Hematopoietic multipotent progenitor cell treated with erythropoietin and hydrocortisone succinate and interleukin-3 and kit ligand, for 8 days (in vitro differentiated cells): ENCODE measurements around the gene CMSS1.

Experiments
- DNase-seq: peaks from one replicate; pipeline ENCODE4 v3.0.0-alpha.2; 2015

Gene CMSS1

GRCh38 chr3:99817437-99818240, at the start of gene CMSS1:
CMSS1 (plus strand) TSS chr3:99817862.
- peak; percentile 91 for DNase-seq

DNA sequence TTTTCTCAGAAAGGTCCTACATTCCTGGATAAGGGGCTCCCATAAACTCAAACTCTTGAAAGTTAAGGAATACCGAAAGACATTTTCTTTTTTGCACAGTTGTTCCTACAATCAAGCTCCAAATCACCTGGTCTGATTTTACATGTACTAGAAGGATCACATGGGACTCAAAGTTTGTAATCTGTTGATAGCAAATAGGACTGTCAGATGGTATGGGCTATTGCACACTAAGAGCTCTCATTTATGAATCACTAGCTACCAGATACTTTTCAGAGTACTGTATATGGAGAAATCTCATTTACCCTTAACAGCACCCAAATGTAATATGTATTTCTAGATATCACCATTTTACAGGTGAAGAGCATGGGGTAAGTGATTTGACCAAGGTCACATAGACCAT, 49.5 kb upstream of the CMSS1 start:
- no peak for DNase-seq

- DNase-seq, result no peak
Measured at GRCh38 chr3:99768808-99769501, 48.7 kb upstream of the CMSS1 start.

GRCh38 chr3:99772171-99772570, 45.5 kb upstream of the CMSS1 start:
- no peak for DNase-seq

- DNase-seq, result no peak
Measured at GRCh38 chr3:99772671-99773070, 45.0 kb upstream of the CMSS1 start.

- DNase-seq, result no peak
Measured at GRCh38 chr3:99774467-99774866, 43.2 kb upstream of the CMSS1 start.

DNA sequence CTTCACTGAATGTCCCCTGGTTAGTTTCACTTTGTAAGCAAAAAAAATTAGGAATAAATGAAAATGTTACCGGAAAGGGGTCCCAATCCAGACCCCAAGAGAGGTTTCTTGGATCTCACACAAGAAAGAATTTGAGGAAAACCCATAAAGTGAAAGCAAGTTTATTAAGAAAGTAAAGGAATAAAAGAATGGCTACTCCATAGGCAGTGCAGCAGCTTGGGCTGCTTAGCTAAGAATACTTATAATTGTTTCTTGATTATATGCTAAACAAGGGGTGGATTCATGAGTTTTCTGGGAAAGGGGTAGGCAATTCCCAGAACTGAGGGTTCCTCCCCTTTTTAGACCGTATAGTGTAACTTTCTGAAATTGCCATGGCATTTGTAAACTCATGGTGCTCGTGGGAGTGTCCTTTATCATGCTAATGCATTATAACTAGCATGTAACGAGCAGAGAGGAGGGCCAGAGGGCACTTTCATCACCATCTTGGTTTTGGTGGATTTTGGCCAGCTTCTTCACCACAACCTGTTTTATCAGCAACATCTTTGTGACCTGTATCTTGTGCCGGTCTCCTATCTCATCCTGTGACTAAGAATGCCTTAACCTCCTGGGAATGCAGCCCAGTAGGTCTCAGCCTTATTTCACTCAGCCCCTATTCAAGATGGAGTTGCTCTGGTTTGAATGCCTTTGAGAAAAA, 41.0 kb upstream of the CMSS1 start:
- peak; percentile 9 for DNase-seq

GRCh38 chr3:99777210-99777549, 40.5 kb upstream of the CMSS1 start:
- no peak for DNase-seq

DNA sequence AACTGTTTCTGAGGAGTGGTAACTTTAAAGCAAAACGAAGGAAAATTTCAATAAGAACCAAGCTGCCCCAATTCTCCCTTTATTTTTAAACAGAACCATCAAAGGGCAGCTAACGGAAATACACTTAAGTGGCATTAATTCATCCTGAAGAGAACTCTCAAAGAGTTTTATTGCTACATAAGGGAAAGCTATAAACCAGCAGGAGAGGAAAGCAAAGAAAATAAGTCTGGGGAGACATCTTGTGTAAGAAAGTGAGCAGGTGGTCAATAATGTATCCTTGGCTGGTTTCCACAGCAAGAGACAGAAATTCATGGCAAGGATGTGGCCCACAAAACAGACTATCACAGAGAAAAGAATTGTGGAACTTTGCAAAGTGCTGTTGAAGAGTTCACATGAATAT, 40.0 kb upstream of the CMSS1 start:
- DNase-seq, result no peak

- DNase-seq, result no peak
Measured at GRCh38 chr3:99780749-99781148, 36.9 kb upstream of the CMSS1 start.

GRCh38 chr3:99781761-99782160, 35.9 kb upstream of the CMSS1 start:
- no peak for DNase-seq

- DNase-seq, result no peak
Measured at GRCh38 chr3:99783011-99783573, 34.6 kb upstream of the CMSS1 start.

DNA sequence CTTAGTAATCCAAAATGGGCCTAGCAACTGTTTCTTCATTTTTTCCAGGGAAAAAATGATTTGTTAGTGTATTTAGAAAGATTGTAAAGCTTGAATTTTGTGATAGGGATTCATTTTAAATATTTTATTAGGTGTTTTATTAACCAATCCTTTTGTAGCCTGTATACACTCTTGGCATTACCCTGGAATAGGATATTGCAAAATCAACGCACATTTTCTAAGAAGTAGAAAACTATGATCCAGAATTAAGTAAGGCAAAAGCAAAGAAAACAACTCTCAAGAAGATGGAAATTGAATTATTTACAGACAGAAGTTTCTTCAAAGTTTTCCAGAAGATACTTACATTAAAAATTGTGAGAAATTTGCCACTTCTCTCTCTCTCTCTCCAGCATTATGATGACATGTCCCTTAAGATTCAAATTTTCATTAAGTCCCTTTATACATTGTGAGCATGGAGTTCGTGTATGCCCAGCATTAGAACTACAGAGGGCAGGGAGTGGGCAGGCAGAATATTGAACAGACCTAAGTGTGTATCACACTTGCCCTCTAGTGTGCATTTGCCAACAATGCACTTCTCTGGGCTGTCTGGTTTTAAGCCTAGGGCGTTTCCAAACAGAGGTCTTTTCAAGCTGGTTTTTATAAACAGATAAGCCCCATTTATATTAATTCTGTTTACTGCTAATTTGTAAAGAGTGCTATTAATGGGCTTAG, 28.5 kb upstream of the CMSS1 start:
- peak; percentile 68 for DNase-seq

DNA sequence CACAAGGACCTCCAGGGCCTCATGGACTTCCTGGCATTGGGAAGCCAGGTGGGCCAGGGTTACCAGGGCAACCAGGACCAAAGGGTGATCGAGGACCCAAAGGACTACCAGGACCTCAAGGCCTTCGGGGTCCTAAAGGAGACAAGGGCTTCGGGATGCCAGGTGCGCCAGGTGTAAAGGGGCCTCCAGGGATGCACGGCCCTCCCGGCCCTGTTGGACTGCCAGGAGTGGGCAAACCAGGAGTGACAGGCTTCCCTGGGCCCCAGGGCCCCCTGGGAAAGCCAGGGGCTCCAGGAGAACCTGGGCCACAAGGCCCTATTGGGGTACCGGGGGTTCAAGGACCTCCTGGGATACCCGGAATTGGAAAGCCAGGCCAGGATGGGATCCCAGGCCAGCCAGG, 23.2 kb upstream of the CMSS1 start:
- no peak for DNase-seq

DNA sequence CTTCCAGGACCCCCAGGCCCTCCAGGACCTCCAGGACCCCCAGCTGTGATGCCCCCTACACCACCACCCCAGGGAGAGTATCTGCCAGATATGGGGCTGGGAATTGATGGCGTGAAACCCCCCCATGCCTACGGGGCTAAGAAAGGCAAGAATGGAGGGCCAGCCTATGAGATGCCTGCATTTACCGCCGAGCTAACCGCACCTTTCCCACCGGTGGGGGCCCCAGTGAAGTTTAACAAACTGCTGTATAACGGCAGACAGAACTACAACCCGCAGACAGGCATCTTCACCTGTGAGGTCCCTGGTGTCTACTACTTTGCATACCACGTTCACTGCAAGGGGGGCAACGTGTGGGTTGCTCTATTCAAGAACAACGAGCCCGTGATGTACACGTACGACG, 22.1 kb upstream of the CMSS1 start:
- no peak for DNase-seq

GRCh38 chr3:99799422-99799821, 18.2 kb upstream of the CMSS1 start:
- no peak for DNase-seq

- DNase-seq, result no peak
Measured at GRCh38 chr3:99803297-99803696, 14.4 kb upstream of the CMSS1 start.

DNA sequence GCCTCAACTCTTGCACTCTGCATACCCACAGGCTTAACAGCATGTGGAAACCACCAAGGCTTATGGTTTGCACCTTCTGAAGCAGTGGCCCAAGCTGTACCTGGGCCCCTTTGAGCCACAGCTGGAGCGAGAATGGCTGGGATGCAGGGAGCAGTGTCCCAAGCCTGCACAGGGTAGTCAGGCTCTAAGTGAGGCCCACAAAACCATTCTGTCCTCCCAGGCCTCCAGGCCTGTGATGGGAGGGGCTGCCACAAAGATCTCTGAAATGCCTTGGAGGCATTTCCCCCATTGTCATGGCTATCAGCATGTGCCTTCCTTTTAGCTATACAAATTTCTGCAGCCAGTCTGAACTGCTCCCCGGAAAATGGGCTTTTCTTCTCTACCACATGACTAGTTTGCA, 12.5 kb upstream of the CMSS1 start:
- no peak for DNase-seq

- DNase-seq, result peak; percentile 60
Measured at GRCh38 chr3:99808163-99808794, 9.4 kb upstream of the CMSS1 start.

DNA sequence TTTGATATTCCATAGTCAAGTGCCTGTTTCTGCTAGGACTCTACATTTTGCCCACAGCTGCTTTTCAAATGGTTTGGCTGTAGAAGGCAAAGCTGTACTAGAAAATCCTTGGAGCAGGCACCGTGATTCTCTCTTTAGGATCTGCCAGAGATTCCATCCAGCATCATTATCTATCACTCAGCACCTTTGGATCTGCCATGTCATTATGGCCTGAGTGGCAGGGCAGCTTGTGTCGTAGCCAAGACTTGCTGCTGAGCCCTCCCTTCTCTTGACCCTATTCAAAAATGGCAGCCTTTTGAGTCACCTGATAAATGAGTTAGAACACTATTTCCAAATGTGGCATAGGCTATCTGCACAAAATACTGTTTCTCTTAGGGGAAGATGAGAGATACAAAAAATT, 8.1 kb upstream of the CMSS1 start:
- DNase-seq, result no peak

DNA sequence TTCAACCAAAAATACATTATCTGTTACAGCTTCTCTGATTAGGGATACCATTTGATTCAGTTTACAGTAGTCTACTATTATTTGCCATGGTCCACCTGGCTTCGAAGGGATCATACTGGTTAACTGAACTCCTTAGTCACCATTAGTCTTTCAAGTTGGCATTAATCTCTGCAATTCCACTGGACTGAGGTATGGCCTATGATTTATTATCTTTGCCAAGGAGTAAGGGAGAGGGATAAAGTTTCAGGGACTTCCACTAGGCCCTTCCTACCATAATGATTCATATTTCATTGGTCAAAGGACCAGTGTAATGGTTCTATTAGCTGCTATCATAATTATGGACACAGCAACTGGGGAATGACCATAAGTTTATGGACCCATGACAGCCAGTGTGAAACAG, 7.3 kb upstream of the CMSS1 start:
- DNase-seq, result no peak

- peak; percentile 43 for DNase-seq
Measured at GRCh38 chr3:99817047-99817436, 620 bp upstream of the CMSS1 start.

DNA sequence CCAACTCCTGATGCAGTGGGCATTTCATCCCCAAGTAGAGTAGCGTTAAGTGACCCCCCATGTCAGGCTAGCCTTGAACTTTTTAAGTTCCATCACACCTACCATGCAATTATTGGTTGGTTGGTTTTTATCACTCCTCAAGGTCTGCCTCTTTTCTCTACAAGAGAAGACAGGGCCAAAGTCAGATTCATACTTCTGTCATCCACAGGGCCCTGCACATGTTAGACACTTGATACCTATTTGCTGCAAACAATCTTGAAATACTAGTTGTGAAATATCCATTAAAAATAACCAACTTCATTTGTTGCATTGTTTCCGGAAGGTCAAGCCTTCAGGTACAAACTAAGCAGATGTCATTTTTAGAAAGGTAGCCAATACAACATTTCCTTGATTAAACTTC, 1.2 kb downstream of the CMSS1 start:
- DNase-seq, result no peak
